Activated CD8-positive, alpha-beta memory T cell treated with anti-CD3 and anti-CD28 coated beads for 1 hour (primary cell): ENCODE results near the gene MGST3.
A peak's percentile ranks its signal among the peaks of the same experiment; 100 is the strongest.
"Not testable (repeated sequence)": the region's sequence is repeated elsewhere in the genome, so short reads cannot be mapped to it uniquely, and the experiment has no call there.

Experiments used
- DNase-seq, 2 donors: peaks; one replicate each; pipeline ENCODE4 v3.0.0-alpha.2; 2020; ENCODE audit warnings: low read depth in 1 of 2; ENCODE audit errors: extremely low read depth in 1 of 2

MGST3 gene

GRCh38 chr1:165630629-165631341, at the start of gene MGST3:
Gene MGST3, plus strand, starts transcription at chr1:165631234. Its CDS starts 18,614 bp downstream, at chr1:165649848.
- peak; percentile 84 to 87 for DNase-seq

DNA sequence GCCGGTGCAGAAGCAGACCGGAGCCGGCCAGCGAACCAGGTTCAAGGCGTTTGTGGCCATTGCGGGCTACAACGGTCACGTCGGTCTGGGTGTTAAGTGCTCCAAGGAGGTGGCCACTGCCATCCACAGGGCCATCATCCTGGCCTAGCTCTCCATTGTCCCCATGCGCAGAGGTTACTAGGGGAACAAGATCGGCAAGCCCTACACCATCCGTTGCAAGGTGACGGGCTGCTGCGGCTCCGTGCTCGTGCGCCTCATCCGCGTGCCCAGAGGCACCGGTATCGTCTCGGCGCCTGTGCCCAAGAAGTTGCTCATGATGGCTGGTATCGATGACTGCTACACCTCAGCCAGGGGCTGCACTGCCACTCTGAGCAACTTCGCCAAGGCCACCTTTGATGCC, 49.1 kb upstream of the MGST3 start:
- DNase-seq = no peak

DNA sequence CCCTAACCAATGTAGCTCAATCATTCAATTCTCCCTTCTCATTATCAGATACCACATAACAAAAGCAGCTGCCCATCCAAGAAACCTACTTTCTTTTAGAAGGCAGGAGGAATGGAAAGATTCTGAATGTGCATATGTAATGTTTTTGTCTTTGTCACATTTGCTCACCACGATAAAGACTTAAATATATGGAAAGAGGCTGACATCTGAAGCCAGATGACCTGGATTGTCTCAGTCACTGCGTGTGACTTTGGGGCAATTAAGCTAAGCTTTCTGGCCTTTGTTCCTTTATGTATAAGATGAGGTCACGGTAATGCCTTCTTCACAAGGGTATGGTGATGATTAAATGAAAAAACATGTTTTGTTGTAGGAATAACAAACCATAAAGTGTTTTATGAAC, 44.6 kb upstream of the MGST3 start:
- no peak for DNase-seq

GRCh38 chr1:165591391-165591790, 39.6 kb upstream of the MGST3 start:
- not testable (repeated sequence) for DNase-seq

GRCh38 chr1:165592945-165593823, 37.9 kb upstream of the MGST3 start:
- peak; percentile 32 to 57 for DNase-seq

- DNase-seq = no peak
These were observed 35.6 kb upstream of the MGST3 start for GRCh38 chr1:165595246-165595938.

GRCh38 chr1:165597883-165598675, 33.0 kb upstream of the MGST3 start:
- peak; percentile 82 to 83 for DNase-seq

DNA sequence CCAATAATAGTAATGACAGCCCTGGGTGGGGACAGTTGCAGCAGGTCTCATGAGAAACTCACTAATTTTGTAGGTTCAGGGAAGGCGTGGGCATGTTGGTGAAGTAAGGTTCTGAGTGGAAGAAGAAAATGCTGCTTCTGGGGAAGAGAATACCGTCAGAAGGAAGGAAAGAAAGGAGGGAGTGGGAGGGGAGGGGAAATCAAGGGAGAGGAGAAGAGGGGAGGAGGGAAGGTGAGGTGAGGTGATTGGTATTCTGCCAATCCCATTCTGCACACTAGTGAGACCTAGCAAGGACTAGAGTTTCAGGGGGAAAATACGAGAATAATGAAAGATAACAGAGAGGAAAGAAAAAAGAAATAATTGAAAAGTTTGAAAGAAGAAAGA, 32.4 kb upstream of the MGST3 start:
- DNase-seq = no peak

DNA sequence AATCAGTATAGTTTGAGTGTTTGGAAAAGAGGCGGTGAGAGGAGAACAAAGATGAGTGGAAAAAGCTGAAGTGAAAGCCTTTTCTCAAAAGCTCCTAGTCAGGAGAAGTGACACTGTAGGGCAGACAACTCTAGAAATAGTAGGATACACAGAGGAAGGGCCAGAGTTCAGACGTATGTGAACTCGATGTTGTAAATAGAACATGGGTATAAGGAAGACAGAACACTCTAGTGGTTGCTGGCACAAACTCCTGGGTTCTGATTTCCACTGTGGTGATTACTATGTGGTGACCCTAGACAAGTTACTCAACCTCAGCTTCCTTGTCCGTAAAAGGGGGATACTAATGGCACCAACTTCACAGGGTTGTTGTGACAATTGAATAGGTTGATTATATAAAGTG, 30.2 kb upstream of the MGST3 start:
- DNase-seq = no peak

- no peak for DNase-seq
These were observed 27.2 kb upstream of the MGST3 start for GRCh38 chr1:165603810-165604209.

GRCh38 chr1:165605246-165605645, 25.8 kb upstream of the MGST3 start:
- DNase-seq = no peak

GRCh38 chr1:165606676-165607075, 24.4 kb upstream of the MGST3 start:
- DNase-seq = not testable (repeated sequence)

DNA sequence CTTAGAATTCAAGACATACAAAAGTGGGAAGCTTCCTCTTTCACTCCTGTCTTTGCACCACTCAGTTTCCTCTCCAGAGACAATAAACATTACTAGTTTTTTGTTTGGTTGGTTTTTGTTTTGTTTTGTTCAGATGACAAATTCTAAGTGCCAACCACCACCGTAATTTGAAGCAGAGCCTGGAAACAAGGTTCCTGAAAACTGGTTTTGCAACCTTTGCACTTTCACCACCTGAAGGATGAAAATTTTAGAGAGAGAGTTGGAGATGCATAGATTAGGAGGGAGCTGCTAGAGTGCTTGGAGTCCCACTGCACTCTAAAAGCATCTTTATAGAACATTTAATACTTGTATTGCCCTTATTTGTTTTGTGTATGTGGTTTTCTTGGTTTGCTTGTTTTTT, 20.2 kb upstream of the MGST3 start:
- DNase-seq = no peak

DNA sequence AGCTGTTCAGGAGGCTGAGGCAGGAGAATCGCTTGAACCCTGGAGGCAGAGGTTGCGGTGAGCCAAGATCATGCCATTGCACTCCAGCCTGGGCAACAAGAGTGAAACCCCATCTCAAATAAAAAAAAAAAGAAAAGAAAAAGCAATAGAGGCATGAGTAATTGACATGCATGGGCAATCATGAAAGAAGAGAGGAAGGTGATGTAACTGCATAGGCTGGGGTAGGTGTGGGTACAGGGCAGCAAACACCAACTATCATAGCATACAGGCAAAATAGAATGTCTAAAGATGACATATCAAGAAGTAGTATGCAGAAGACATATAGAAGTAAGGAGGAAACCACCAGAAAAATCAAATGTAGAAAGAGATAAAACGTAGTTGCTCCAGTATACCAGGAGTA, 19.0 kb upstream of the MGST3 start:
- DNase-seq = no peak

DNA sequence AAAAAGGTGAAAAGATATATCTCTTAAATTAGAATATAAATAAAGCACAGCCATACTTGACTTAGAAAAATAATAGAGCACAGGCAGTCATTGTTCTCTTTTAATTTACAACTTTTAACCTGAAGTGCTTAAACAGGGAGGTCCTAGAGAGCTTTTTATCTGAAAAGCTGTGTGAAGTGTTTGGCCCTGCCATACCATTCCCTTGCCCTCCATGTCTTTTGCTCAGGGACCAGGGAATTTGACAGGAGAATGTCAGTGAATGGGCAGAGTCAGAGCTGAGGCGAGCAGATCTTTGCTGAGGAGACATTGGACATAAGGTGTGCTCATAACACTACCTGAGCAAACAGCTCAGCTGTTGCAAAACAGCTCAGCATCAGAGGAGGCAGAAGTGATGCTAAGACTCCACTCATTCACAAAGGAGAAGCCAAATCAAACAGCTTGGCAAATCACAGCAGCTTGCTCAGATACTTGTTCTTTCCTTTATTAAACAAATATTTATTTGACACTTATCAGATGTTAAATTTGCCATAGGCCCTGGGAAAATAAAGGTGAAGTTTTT, 14.9 kb upstream of the MGST3 start:
- DNase-seq = no peak

- no peak for DNase-seq
These were observed 14.0 kb upstream of the MGST3 start for GRCh38 chr1:165616987-165617546.

DNA sequence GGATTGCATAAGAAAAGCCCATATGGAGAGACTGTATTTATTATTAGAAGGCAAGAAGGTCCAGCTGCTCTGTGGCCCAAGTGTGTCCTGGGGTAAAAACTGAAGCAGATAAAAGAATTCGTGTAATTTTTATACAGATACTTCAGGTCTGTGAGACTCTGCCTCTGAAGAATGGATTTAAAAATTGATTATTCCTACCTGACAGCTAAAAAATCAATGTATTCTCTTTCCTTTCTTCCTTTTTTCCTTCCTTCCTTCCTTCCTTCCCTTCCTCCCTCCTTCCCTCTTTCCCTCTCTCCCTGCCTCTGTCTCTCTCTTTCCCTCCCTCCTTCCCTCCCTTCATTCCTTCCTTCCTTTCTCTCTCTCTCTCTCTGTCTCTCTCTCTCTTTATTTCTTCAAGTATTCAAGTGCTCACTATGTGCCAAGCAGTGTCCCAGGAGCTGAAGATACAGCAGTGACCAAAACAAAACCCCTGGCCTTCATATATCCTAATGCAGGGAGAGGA, 11.3 kb upstream of the MGST3 start:
- no peak for DNase-seq

GRCh38 chr1:165623624-165624023, 7.4 kb upstream of the MGST3 start:
- DNase-seq = no peak

- no peak for DNase-seq
These were observed 6.6 kb upstream of the MGST3 start for GRCh38 chr1:165624441-165624840.
